Measurements from ENCODE around the gene TYSND1.

TYSND1 gene

GRCh38 chr10:70175516-70175915 lies 29.0 kb upstream of the TYSND1 start:
- Histone ChIP-seq H3K27ac (no peak overlapping the region), H3K4me3 (no peak overlapping the region)
- no peak for DNase-seq (ENCODE audit: low spot score)
- no peak for TF ChIP-seq CTCF (IDR thresholded peaks at IDR 0.05)

GRCh38 chr10:70174058-70174741 lies 27.7 kb upstream of the TYSND1 start:
- DNase-seq (ENCODE audit: low spot score): no peak
- H3K4me3 ChIP-seq: no peak overlapping the region
- no peak for TF ChIP-seq CTCF (IDR thresholded peaks at IDR 0.05)
- peak overlapping the region in 1 of 2 donors; percentile 7 for H3K27ac ChIP-seq

DNA sequence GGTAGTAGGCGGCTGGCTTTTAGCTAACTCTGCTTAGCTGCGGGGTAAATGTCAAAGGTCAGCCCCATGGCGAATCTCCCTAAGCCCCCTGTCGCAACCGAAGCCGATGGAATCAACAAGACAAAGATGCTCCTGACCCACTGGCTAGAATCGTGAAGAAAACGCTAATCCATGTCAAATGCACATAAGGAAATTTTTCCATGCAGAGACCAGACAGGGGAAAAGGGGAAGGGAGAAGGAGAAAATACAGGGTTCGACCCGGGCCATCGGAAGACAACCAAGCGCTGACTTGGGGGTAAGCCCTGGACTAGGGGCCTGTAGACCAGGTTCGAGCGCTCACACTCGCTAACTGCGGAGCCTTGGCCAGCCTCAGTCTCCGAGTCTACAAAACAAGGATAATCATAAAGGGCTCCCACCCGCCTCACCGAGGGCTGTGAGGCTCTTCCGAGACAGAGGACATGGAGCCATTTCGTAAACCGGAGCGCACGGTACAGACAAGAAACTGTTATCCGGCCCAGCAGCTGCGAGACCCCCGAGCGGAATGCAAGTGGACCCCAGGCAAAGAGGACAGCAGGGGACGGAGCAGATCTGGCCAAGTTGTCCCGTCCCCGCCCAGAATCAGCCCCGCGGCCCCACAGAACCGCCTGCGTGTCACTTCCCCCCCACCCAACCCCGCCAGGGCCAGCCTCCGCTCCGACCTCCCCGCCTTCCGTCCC lies 23.3 kb upstream of the TYSND1 start:
- Histone ChIP-seq H3K4me3 (peak overlapping the region; percentile 98), H3K27ac (peak overlapping the region; percentile 93 to 96)
- no peak for TF ChIP-seq CTCF (IDR thresholded peaks at IDR 0.05)
- DNase-seq (ENCODE audit: low spot score): no peak

- H3K4me3 ChIP-seq: peak overlapping the region; percentile 98
- TF ChIP-seq CTCF (IDR thresholded peaks at IDR 0.05): no peak
- DNase-seq (ENCODE audit: low spot score): no peak
- H3K27ac ChIP-seq: peak overlapping the region in 1 of 2 donors; percentile 93
Measured at GRCh38 chr10:70169011-70169410, 22.5 kb upstream of the TYSND1 start.

DNA sequence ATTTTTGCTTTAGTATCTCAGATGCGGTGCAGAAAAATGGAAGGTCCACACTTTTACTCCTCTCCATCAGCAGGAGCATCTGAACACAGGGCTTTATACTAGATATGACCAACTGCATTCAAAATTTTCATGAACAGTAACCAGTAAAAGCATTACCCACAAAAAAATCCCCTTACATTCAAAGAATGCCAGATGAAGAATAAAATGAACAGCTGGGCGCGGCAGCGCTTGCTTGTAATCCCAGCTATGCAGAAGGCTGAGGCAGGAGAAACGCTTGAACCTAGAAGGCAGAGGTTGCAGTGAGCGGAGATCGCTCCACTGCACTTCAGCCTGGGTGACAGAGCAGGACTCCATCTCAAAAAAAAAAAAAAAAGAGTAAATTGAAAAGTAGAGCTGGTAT lies 20.7 kb upstream of the TYSND1 start:
- Histone ChIP-seq H3K4me3 (no peak overlapping the region), H3K27ac (no peak overlapping the region)
- TF ChIP-seq CTCF (IDR thresholded peaks at IDR 0.05): no peak
- DNase-seq (ENCODE audit: low spot score): no peak

- H3K4me3 ChIP-seq: no peak overlapping the region
- DNase-seq (ENCODE audit: low spot score): no peak
- H3K27ac ChIP-seq: no peak overlapping the region
- TF ChIP-seq CTCF (IDR thresholded peaks at IDR 0.05): no peak
Measured at GRCh38 chr10:70166394-70166793, 19.9 kb upstream of the TYSND1 start.

DNA sequence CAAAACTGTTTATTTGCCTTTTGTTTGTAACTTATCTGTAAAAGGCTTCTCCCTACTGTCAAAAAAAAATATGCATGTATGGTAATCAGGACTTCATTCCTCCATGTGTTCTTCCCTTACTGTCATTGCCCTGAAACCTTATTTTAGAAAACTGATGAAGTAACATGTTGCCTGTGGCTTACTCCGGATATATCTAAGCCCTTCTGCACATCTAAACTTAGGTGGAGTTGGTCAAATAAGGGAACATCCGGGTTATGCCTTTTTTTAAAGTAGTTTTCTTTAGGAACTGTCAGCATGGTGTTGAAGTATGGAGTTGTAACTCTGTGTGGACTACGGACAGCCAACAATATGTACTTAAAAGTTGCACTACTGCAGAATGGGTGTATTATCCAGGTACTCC lies 17.7 kb upstream of the TYSND1 start:
- Histone ChIP-seq H3K4me3 (no peak overlapping the region), H3K27ac (no peak overlapping the region)
- no peak for TF ChIP-seq CTCF (IDR thresholded peaks at IDR 0.05)
- DNase-seq (ENCODE audit: low spot score): no peak
